Neural cell (in vitro differentiated cells): ENCODE results near the gene PKNOX1. TPM values are rescaled to one million over a fixed set of nuclear protein-coding genes. Genes with fewer than 3 reads are reported as not detected.

Experiments
- H2AFZ ChIP-seq: fragments of 200-600, 300-800 bp; sonication (generic), shearing (Covaris generic); 2 replicates; pipeline ENCODE4 v1.6.0; 2014; ENCODE audit warnings: low read depth, mild to moderate bottlenecking, antibody characterized with exemption, low read length, moderate library complexity
- H3F3A ChIP-seq: fragments of 200-600 bp; shearing (Covaris generic); 2 replicates; pipeline ENCODE4 v1.6.1; 2016; ENCODE audit warnings: mild to moderate bottlenecking, moderate library complexity, mixed read lengths, antibody characterized with exemption, low read length; ENCODE audit not compliant: insufficient read depth, poor library complexity, severe bottlenecking
- H3K27ac ChIP-seq: fragments of 200-600, 300-800 bp; sonication (generic), shearing (Covaris generic); 2 replicates; pipeline ENCODE4 v1.5.1; 2014; ENCODE audit warnings: mild to moderate bottlenecking, low read length, moderate library complexity
- H3K27me3 ChIP-seq: fragments of 300-800, 200-600 bp; sonication (generic), shearing (Covaris generic); 2 replicates; pipeline ENCODE4 v1.6.0; 2014; ENCODE audit warnings: mild to moderate bottlenecking, low read depth, low read length, moderate library complexity; ENCODE audit not compliant: insufficient read depth
- H3K36me3 ChIP-seq: fragments of 300-800, 200-600 bp; sonication (generic), shearing (Covaris generic); 2 replicates; pipeline ENCODE4 v1.5.1; 2014; ENCODE audit warnings: mild to moderate bottlenecking, antibody characterized with exemption, low read length, moderate library complexity; ENCODE audit not compliant: insufficient read depth
- H3K4me2 ChIP-seq: fragments of 300-800, 200-600 bp; sonication (generic), shearing (Covaris generic); 2 replicates; pipeline ENCODE4 v1.6.0; 2014; ENCODE audit warnings: mild to moderate bottlenecking, low read length
- H3K4me3 ChIP-seq: fragments of 300-800, 200-600 bp; sonication (generic), shearing (Covaris generic); 2 replicates; pipeline ENCODE4 v1.5.1; 2014; ENCODE audit warnings: mild to moderate bottlenecking, low read length, moderate library complexity
- H3K79me2 ChIP-seq: fragments of 200-600 bp; shearing (Covaris generic); replicated peaks from 2 replicates; pipeline ENCODE4 v1.6.0; 2014; ENCODE audit warnings: mild to moderate bottlenecking, low read length, moderate library complexity; ENCODE audit not compliant: insufficient read depth
- H3K9ac ChIP-seq: fragments of 300-800, 200-600 bp; sonication (generic), shearing (Covaris generic); 2 replicates; pipeline ENCODE4 v1.6.1; 2016; ENCODE audit warnings: mild to moderate bottlenecking, low read length, mixed read lengths
- H3K9me2 ChIP-seq: fragments of 200-600 bp; shearing (Covaris generic); 2 replicates; pipeline ENCODE4 v1.6.1; 2016; ENCODE audit warnings: mild to moderate bottlenecking, low read length, mixed read lengths; ENCODE audit not compliant: insufficient read depth
- H3K9me3 ChIP-seq: fragments of 200-600, 300-800 bp; sonication (generic), shearing (Covaris generic); 2 replicates; pipeline ENCODE4 v1.6.1; 2016; ENCODE audit warnings: mild to moderate bottlenecking, mixed run types, low read length, moderate library complexity, mixed read lengths
- H4K20me1 ChIP-seq: fragments of 200-600 bp; shearing (Covaris generic); 2 replicates; pipeline ENCODE4 v1.6.1; 2016; ENCODE audit warnings: mild to moderate bottlenecking, mixed run types; ENCODE audit not compliant: insufficient read depth
- CTCF ChIP-seq: fragments of 450-650 bp; IDR thresholded peaks from 2 replicates; pipeline ENCODE4 v1.5.1; 2014; ENCODE audit warnings: antibody characterized with exemption, mild to moderate bottlenecking, moderate library complexity; ENCODE audit not compliant: poor library complexity, severe bottlenecking
- EP300 ChIP-seq: fragments of 450-650 bp; conservative IDR thresholded peaks from 2 replicates; pipeline ENCODE4 v1.6.1; 2014; ENCODE audit warnings: antibody characterized with exemption, mild to moderate bottlenecking, moderate library complexity; ENCODE audit not compliant: poor library complexity, severe bottlenecking
- EZH2 ChIP-seq: fragments of 200-600, 300-800 bp; shearing (Covaris generic), sonication (generic); IDR thresholded peaks from 2 replicates; pipeline ENCODE4 v1.6.1; 2014; ENCODE audit warnings: antibody characterized with exemption, low read length, borderline replicate concordance, mild to moderate bottlenecking; ENCODE audit not compliant: insufficient read depth, poor library complexity, severe bottlenecking
- MXI1 ChIP-seq: fragments of 450-650 bp; conservative IDR thresholded peaks from 2 replicates; pipeline ENCODE4 v1.6.1; 2014; ENCODE audit warnings: antibody characterized with exemption, mild to moderate bottlenecking; ENCODE audit not compliant: poor library complexity, severe bottlenecking
- POLR2AphosphoS5 ChIP-seq: IDR thresholded peaks from 2 replicates; pipeline ENCODE4 v1.6.1; 2012
- RAD21 ChIP-seq: fragments of 450-650 bp; conservative IDR thresholded peaks from 2 replicates; pipeline ENCODE4 v1.6.1; 2014; ENCODE audit warnings: antibody characterized with exemption, mild to moderate bottlenecking, moderate library complexity
- REST ChIP-seq: IDR thresholded peaks from 2 replicates; pipeline ENCODE4 v1.6.1; 2012; ENCODE audit warnings: borderline replicate concordance
- SMC3 ChIP-seq: fragments of 450-650 bp; conservative IDR thresholded peaks from 2 replicates; pipeline ENCODE4 v1.6.1; 2014; ENCODE audit warnings: antibody characterized with exemption, mild to moderate bottlenecking, moderate library complexity; ENCODE audit not compliant: poor library complexity
- TAF1 ChIP-seq: IDR thresholded peaks from 2 replicates; pipeline ENCODE4 v1.6.1; 2012; ENCODE audit warnings: low read depth
- polyA plus RNA-seq: library from polyadenylated mRNA; depleted of rRNA; stranded (reverse); fragments of >200 nt; gene quantifications from 2 replicates; pipeline ENCODE4 v1.2.3, GENCODE V29; 2014

Gene PKNOX1
- polyA plus RNA-seq, 1 donor from 2014 or later, result 6.9 TPM

GRCh38 chr21:43025636-43026180 lies 51.3 kb downstream of the PKNOX1 start:
- H3K4me3 ChIP-seq, result no peak overlapping the region
- H3K36me3 ChIP-seq, result peaks cover 4% of the 10 kb centered on the region
- H3F3A ChIP-seq, result no peaks in the 10 kb centered on the region
- no peak overlapping the region for H3K4me2 ChIP-seq
- no peak overlapping the region for H2AFZ ChIP-seq
- no peaks in the 10 kb centered on the region for H3K27me3 ChIP-seq
- no peaks in the 10 kb centered on the region for H3K9me2 ChIP-seq
- H3K9ac ChIP-seq, result no peak overlapping the region
- TF ChIP-seq TAF1, result no peak
- TF ChIP-seq EZH2, result no peak
- TF ChIP-seq SMC3, result no peak
- no peak for TF ChIP-seq RAD21
- TF ChIP-seq POLR2AphosphoS5, result no peak
- no peak for TF ChIP-seq EP300
- TF ChIP-seq CTCF, result no peak
- no peaks in the 10 kb centered on the region for H4K20me1 ChIP-seq
- no peaks in the 10 kb centered on the region for H3K9me3 ChIP-seq
- H3K27ac ChIP-seq, result no peak overlapping the region
- H3K79me2 ChIP-seq, result no peaks in the 10 kb centered on the region

- Histone ChIP-seq H3K9me3 (no peaks in the 10 kb centered on the region), H3K9me2 (no peaks in the 10 kb centered on the region), H4K20me1 (no peaks in the 10 kb centered on the region), H3K4me2 (no peak overlapping the region), H2AFZ (no peak overlapping the region), H3K4me3 (no peak overlapping the region), H3K9ac (no peak overlapping the region), H3K79me2 (no peaks in the 10 kb centered on the region), H3K27me3 (no peaks in the 10 kb centered on the region), H3K36me3 (peaks cover 4% of the 10 kb centered on the region), H3K27ac (no peak overlapping the region), H3F3A (no peaks in the 10 kb centered on the region)
- TF ChIP-seq SMC3 (no peak), CTCF (no peak), TAF1 (no peak), POLR2AphosphoS5 (no peak), MXI1 (no peak), RAD21 (no peak), REST (no peak), EP300 (no peak), EZH2 (no peak)
These were observed 53.7 kb downstream of the PKNOX1 start for GRCh38 chr21:43027846-43028731.
